HG03045 (cell line): ENCODE results near the gene KDM4C.

ENCODE experiments used
- ATAC-seq: cut with Tn5 transposase; IDR thresholded peaks from one replicate; pipeline ENCODE4 v1.9.1; 2021; ENCODE audit warnings: mild to moderate bottlenecking, moderate library complexity; ENCODE audit not compliant: unreplicated experiment

The KDM4C gene

GRCh38 chr9:6852243-6852963 lies 94.6 kb downstream of the KDM4C start:
- ATAC-seq = no peak

GRCh38 chr9:6855860-6856259 lies 98.1 kb downstream of the KDM4C start:
- ATAC-seq = no peak

DNA sequence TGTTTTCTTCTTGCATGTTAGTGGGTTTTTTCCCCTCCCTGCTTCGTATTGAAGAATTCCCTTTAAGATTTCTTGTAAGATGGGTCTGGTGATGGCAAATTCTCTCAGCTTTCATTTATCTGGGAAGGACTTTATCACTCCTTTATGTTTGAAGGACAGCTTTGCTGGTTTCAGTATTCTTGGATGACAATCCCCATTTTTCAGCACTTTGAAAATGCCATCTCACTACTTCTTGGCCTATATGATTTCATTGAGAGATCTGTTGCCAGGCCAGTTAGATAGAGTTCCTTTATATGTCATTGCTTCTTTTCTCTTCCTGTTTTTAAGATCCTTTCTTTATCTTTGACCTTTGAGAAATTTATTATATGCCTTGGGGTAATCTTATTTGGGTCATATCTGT lies 106.3 kb downstream of the KDM4C start:
- ATAC-seq = no peak

- ATAC-seq = no peak
Measured at GRCh38 chr9:6869081-6869948, 111.5 kb downstream of the KDM4C start.

DNA sequence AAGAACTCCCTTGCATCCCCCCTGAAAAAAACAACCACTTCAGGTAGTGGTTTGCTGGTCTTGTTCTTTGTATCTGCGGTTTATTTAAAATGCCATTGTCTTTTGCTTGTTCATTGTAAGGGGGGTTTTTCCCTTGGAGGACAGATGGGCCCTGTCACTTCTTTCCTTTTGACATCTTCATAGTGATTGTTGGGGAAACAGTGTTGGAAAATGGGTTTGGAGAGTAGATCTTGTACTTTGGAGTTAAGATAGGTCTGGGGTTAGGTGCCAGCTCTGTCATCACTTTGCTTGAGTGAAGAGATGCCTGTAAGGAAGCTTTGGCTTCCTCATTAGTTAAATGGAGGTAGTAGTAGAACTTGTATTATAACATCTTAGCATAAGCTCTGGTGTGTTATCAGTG lies 112.4 kb downstream of the KDM4C start:
- ATAC-seq = no peak

GRCh38 chr9:6870650-6871477 lies 113.1 kb downstream of the KDM4C start:
- no peak for ATAC-seq

DNA sequence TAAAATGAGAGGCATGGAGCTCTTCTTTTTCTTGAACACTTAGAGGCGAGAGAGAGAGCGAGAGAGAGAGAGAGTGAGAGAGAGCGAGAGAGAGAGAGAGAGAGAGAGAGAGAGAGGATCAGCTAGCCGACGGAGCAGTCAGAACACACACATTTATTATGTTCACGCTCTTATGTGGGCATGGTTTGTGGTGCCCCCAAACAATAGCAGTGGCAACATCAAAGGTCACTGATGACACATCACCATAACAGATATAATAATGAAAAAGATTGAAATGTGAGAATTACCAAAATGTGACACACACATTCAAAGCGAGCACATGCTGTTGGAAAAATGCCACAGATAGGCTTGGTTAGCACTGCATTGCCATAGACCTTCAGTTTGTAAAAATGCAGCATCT lies 116.1 kb downstream of the KDM4C start:
- ATAC-seq = no peak

GRCh38 chr9:6876195-6876894 lies 118.6 kb downstream of the KDM4C start:
- ATAC-seq = no peak

GRCh38 chr9:6877671-6878161 lies 119.9 kb downstream of the KDM4C start:
- no peak for ATAC-seq

GRCh38 chr9:6880626-6881025 lies 122.9 kb downstream of the KDM4C start:
- ATAC-seq = no peak

GRCh38 chr9:6884101-6884500 lies 126.3 kb downstream of the KDM4C start:
- no peak for ATAC-seq

DNA sequence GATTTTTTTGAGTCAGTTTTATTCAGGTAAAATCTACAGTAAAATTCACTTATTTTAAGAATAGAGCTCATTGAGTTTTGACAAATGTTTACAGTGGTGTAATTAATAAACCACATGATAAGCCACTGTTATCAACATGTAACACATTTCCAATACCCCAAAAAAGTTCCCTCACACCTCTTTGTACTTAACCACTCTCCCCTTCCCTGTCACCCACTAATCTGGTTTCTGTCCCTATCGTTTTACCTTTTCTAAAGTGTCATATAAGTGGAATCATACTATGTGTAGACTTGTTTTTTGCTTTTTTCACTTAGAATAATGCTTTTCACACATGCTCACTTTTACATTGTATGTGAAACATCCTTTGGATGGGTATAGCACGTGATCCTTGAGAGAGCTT lies 127.2 kb downstream of the KDM4C start:
- ATAC-seq = no peak

DNA sequence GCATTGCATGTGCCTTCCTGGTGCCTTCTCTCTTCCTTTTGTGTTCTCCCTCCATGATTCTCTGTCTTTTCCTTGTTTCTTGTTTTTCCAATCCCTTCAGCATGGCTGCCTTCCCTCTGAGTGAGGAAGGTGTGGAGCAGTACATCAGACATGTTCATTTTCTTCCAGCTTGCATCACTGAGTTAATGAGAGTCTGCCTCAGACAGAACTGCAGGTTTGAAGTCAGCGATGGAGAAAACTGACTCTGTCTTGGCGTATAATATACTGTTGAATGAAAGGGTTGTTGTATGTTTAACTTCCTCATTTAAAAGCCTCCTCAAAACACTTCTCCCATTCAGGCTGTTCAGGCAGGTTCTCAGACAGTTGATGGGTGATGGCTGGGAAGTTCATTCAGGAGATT lies 129.3 kb downstream of the KDM4C start:
- no peak for ATAC-seq

DNA sequence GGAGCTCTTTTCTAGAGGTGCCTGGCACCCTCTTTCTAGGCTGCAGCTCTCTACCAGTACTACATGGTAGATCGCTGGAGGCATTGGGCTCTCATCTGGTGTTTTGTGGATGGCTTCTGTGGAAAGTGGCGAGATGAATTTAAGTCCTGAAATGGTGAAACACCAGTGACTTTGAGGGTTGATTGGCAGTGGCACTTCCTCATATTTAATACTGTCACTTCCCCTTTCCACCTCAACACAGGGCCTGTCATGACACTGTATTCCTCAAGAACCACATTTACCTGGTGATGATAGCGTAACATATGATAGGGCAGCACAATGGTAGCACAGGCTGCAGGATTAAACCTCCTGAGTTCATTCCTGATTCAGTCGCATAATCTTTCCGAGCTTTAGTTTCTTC lies 132.1 kb downstream of the KDM4C start:
- ATAC-seq = no peak

GRCh38 chr9:6893350-6894131 lies 135.8 kb downstream of the KDM4C start:
- peak; percentile 30 for ATAC-seq

DNA sequence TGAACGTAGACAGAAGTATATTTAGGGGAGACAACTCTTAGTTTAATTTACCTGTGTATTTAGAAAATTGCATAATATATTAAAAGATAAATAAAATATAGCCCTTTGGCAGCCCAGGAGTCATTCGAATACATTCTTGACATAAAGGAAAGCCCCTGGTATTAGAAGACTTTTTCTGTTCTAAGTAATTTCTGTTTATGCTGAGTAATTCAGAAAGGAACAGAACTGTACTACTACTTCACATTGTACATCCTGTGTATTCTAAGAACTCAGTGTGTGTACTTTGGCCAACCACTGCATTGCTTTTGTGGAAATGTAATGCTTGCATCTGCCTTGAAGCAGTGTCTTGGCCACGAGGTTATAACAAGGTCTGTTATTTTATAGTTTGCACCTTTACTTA lies 136.4 kb downstream of the KDM4C start:
- peak; percentile 91 for ATAC-seq

GRCh38 chr9:6895754-6896153 lies 138.0 kb downstream of the KDM4C start:
- ATAC-seq = no peak

- ATAC-seq = no peak
Measured at GRCh38 chr9:6896562-6896961, 138.8 kb downstream of the KDM4C start.

GRCh38 chr9:6897207-6897822 lies 139.5 kb downstream of the KDM4C start:
- ATAC-seq = no peak
